Measurements from ENCODE around the gene FUT6.
"Not testable (repeated sequence)": the region's sequence is repeated elsewhere in the genome, so short reads cannot be mapped to it uniquely, and the experiment has no call there.

FUT6 gene

DNA sequence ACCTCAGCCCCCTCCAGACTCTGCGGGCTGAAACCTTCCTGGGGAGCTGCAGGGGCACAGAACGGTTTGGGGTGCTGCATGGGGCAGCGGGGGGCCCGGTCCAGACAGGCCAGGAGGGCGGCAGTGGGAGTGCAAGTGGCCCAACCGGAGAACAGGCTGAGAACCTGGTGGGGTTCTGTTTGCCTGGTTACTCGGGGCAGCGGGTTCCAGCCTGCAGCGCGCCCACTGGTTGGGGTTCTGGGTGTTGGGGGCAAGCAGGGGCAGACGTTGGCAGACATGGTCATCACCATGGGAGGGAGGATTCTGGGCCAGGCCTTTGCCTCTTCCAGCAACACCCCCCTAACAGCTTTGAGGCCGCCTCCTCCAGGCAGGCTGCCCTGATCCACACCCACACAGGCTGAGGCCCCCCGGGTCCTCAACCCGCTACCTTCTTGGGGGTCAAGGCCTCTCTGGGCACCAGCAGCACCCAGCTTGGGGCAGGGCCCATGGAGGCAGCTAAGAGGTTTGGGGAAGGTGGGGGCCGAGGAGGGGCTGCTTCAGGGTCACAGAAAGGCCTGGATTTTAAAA is 54.8 kb downstream of the FUT6 start, which contains the start of gene PRR22:
Gene PRR22 (minus strand): TSS at position 166 of the 567 bp plus-strand sequence. CDS start 86 bp downstream, at position 80.
- no peak for DNase-seq

DNA sequence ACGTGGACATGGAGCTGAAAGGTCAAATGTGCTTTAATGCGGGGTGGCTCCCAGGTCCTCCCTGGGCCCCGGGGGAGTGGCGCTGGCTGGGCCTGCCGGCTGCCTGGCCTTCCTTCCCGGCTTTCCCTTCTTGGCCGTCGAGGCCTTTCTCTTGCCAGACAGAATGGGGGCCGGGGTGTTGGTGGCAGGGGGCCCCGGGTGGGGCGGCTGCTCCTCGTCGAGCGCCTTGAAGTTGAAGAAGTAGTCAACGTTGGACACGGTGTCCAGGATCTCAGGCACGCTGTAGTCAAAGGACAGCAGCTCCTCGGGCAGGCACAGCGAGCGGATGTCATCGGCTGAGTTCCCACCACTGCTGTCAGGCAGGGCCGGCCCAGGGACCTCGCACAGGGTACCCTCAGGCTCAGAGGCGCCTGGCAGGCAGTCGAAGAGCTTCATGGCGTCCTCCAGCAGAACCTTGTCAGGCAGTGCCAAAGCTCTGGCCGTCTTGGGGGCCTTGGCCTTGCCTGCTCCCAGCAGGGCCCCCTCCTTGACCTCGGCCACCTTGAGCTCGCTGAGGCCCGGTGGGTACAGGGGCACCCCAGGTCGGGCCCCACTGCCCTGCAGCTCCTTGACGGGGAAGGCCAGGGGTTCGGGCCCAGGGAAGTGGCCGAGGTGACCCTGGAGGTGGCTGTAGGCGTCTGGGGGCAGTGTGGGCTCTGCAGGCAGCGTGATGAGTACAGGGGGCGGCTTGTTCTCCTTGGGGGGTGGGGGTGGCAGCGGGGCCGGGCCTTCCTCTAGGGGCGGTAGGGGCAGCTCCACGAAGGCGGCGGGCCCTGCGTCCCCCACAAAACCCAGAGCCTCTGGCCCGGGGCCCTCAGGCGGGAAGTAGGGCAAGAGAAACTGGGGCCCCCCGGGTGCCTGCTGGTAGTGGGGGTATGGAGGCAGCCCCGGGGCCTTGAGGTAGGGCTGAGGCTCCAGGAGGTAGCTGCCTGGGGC is 56.3 kb downstream of the FUT6 start:
- no peak for DNase-seq

DNA sequence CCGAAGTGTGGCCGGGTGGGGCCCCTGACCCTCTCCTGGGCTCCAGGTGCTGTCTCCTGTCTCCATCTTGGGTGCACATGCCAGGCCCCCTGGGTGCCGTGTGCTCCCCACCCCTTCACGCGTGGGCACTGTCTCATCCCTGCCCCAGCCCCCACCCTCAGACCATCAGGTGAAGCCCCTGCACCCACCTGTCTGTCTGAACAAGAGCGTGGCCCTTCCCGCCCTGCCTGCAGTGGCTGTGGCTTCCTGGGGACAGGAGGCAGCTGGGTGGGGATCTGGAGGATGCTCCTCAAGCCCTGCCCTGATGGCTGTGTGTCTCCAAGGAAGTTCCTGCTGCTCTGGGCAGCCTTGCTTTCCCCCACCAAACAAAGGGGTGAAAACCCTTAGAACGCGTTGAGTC is 57.2 kb downstream of the FUT6 start:
- no peak for DNase-seq

DNA sequence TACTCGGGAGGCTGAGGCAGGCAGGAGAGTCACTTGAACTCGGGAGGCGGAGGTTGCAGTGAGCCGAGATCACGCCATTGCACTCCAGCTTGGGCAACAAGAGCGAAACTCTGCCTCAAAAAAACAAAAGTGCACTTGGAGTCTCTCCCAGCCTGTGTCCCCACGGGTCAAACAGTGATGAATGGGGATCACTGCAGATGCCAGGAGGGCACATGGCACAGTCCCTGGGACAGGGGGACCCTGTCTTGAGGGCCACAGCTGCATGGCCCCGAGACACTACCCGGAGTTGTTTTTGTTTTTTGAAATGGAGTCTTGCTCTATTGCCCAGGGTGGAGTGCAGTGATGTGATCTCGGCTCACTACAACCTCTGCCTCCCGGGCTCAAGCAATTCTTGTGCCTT is 58.6 kb downstream of the FUT6 start:
- not testable (repeated sequence) for DNase-seq

Measured in DMS153 (cell line).